Epithelial cell of esophagus (primary cell): Measurements from ENCODE around the gene KLHL21.

ENCODE experiments used
- DNase-seq: peaks from one replicate; pipeline ENCODE4 v3.0.0; 2010; ENCODE audit warnings: low read depth
- H3K4me3 ChIP-seq: 2 replicates; pipeline ENCODE4 v1.5.1; 2011; ENCODE audit warnings: mild to moderate bottlenecking, low read length, control low read depth
- CTCF ChIP-seq: IDR thresholded peaks from 2 replicates; pipeline ENCODE4 v1.5.1; 2011; ENCODE audit warnings: low read depth, mild to moderate bottlenecking, low read length, control low read depth, inconsistent platforms; ENCODE audit not compliant: insufficient read depth; ENCODE audit errors: missing control alignments

The KLHL21 gene

DNA sequence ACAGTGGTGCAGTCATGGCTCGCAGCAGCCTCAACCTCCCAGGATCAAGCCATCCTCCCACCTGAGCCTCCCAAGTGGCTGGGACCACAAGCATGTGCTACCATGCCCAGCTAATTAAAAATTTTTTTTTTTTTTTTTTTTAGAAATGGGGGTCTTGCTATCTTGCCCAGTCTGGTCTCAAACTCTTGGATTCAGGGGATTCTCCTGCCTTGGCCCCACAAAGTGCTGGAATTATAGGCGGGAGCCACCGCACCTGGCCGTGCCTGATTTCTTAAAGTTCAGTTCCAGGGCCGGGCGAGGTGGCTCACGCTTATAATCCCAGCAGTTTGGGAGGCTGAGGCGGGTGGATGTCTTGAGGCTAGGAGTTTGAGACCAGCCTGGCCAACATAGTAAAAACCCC is 28.4 kb upstream of the KLHL21 start:
- no peak for TF ChIP-seq CTCF
- H3K4me3 ChIP-seq: no peak overlapping the region
- DNase-seq: no peak

DNA sequence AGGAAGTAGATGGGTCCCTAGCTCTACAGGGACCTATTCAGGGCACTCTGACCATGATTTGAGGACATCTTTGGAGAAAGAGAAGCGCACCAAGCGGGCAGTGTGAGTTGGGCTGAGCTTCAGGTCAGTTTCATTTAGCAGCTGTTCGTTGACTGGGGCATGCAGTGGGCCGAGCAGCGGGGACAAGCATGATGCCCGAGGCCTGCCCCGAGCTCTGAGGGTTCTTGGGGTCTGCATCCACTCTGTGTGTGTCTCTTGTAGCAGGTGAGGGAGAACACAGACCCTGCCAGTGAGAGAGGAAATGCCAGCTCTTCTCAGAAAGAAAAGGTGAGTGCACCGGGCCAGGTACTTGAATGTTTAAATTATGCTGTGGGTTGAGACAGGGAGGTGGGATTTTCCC is 27.4 kb upstream of the KLHL21 start:
- H3K4me3 ChIP-seq: no peak overlapping the region
- no peak for DNase-seq
- TF ChIP-seq CTCF: no peak

DNA sequence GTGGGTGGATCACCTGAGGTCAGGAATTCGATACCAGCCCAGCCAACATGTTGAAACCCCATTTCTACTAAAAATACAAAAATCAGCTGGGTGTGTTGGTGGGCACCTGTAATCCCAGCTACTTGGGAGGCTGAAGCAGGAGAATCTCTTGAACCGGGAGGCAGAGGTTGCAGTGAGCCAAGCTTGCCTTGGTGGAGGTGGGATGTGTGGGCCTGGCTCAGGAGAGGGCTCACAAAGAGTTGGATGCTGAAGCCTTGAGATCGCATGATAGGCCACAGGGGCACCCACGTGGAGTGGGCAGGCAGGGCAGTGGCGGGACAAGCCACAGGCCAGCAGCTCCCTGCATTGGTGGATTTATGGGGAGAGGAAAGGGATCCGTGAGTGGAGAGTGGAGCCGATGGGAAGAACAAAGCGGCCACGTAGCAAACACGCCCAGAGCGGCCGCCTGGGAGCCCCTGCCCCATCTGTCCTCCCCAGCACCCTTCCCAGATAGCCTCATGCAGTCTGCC is 26.4 kb upstream of the KLHL21 start:
- no peak overlapping the region for H3K4me3 ChIP-seq
- TF ChIP-seq CTCF: no peak
- DNase-seq: no peak

DNA sequence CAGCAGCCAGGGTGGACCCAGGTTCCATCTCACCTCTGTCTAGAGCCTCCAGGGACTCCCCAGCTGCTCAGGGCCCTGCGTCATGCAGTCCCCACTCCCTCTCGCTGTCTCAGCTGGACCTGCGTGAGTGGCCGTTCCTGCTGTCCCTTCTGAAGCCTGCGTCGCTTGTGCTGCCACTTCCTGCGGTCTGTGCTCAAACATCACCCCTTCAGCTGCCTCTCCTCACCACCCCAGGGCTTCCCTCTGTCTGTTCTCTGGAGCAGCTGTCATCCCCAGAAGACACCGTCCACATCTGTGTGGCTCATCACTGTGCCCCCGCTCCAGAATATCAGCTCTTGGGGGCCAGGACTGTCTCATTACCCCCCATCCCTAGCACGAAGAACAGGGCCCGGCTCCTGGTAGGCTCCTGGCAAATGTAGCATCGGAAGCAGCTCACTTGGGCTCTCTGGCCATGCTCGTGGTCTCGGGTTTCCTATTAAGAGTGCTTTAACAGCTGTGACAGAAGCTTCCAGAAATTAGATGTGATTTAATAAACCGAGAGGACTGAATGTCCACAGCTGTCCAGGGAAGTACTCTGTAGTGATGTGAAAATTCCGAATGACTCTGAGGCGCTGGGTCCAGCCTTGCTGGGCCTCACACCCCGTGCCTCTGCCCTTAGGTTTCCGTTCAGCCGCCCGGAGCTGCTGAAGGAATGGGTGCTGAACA is 25.3 kb upstream of the KLHL21 start:
- TF ChIP-seq CTCF: no peak
- no peak for DNase-seq
- H3K4me3 ChIP-seq: no peak overlapping the region

GRCh38 chr1:6627031-6627430 is 24.4 kb upstream of the KLHL21 start:
- TF ChIP-seq CTCF: no peak
- no peak overlapping the region for H3K4me3 ChIP-seq
- DNase-seq: no peak

- H3K4me3 ChIP-seq: peak overlapping the region; percentile 67
- peak; percentile 66 for DNase-seq
- no peak for TF ChIP-seq CTCF
These were observed 23.0 kb upstream of the KLHL21 start for GRCh38 chr1:6625584-6626149.
